ENCODE data around the gene NPW.
"Not testable (repeated sequence)": the region's sequence is repeated elsewhere in the genome, so short reads cannot be mapped to it uniquely, and the experiment has no call there.

The NPW gene

DNA sequence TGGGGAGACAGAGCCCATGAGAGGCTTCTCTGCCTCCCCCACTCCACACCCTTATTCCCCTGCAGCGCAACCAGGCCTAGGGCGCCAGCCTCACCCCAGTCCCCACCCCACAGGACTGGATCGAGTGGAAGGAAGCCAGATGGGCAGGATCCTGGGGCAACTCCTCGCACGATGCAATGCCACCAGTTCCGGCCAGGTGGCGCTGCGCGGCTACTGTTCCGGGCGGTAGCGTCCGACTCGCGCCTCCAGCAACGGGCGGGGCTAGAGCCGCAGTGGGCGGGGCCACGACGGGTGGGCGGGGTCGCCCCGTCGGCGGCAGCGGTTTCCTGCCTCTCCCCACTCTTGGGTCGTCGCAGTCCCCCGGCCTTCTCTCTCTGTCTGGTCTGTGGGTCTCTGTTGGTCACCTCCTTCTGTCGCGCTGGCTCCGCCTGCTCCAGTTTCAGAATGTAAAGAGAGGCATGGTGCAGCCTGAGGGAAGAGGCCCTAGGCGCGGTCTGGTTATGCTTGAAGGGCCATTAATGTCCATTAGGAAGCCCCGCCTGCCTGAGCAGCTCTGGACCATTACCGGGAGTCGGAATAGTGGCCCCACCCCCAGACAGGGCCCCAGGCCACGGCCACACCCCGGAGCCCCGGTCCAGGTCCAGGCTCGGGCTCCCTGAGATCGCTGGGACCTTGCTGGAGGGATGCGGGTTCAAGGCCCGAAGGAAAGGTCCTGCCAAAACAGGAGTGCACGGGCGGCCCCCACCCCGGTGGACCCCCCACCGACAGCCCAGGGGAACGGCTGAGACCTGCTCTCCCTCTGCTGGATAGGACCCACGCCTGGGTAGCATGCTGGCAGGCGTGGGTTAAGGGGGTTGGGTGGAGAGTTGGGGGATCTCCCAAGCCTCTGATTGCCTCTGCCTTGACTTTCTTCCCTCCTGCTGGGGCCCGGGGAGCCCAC lies 3.8 kb downstream of the NPW start:
- DNase-seq = peak; percentile 94

DNA sequence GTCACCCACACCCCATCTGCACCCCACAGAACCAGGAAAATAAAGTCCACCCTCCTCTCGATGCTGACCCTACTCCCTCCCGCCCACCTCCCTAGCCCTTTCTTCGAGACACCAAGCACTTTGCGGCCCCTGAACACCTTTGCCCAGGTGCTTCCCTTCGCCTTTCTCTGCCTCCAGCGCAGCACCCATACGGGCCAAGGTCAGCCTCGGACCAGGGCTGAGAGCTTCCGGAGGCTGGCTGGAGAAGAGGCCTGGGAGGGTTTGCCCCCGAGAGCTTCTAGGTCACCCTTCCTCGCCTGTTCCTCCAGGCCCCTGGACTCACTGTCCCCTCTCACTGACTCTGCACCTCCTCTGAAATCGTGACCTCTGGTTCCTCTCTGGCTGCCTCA lies 4.4 kb downstream of the NPW start:
- no peak for DNase-seq

DNA sequence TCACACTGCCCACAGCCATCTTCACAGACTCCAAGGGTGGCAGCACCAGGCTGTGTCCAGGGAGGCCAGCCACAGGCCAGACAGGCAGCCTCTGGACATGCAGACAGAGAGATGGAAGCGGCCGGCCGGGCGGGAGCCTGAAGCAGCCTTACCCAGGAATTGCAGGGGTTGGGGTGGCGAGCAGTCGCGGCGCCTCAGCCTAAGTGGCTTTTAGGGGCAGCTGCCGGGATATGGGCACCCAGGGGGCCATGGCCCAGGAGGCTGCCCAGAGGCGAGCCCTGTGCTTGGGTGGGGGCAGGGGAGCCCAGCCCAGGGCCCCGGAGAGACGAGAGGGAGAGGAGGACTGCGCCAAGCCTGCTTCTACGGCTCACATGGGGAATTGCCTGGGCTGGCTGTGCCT lies 5.7 kb downstream of the NPW start:
- DNase-seq = no peak

DNA sequence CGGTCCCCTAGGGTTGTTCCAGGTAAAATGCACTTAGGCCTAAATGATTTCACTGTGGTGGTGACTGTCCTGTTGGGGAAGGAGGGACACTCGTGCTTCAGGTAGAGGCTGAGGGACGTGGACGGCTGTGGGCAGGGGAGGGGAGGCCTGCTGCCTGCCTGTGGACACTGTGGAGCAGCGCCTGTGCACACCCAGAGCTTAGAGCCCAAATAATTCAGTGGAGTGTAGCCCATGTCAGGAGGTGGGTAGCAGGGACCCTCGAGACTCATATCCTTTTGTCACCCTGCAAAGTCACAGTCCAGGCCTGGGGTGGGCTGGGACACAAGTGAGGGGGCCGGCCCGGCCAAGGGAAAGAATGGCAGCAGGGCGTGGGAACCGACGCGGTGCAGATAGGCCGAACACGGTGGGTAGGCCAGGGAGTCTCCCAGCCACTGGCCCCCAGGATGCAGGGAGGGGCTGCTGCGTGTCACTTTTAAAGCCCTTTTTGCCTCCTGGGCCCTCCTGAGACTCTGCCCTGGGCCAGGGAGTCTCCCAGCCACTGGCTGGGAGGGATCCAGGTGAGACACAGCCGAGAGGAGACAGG lies 6.4 kb downstream of the NPW start:
- no peak for DNase-seq

DNA sequence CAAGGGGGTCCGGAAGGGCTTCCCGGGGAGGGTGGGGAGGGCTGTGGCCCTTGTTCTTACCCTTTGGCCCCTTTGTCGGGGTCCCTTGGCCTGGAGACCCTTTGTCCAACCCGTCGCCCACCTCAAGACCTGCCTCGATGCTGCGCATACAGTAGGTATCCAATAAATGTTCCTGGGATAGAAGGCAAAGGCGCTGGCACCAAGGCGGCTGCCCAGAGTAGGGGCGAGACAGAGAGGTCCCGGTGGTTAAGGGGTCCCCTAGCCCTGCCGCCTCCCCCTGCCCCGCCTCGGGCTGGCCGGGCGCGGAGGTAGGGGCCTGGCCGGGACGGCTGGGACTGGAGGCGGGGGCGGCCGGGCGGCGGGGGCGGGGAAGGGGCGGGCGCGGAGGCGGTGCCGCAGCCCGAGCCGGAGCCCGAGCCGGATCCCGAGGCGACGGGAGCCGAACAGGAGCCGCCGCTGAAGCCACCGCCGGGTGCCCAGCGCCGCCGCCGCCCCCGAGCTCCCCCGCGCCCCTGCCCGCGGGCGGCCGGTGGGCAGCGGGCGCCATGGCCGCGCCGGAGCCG lies 7.0 kb downstream of the NPW start, which contains the start of gene NHERF2:
Gene NHERF2 (plus strand): TSS at position 442 of the 563 bp plus-strand sequence. CDS start 104 bp downstream, at position 546.
- DNase-seq = no peak

DNA sequence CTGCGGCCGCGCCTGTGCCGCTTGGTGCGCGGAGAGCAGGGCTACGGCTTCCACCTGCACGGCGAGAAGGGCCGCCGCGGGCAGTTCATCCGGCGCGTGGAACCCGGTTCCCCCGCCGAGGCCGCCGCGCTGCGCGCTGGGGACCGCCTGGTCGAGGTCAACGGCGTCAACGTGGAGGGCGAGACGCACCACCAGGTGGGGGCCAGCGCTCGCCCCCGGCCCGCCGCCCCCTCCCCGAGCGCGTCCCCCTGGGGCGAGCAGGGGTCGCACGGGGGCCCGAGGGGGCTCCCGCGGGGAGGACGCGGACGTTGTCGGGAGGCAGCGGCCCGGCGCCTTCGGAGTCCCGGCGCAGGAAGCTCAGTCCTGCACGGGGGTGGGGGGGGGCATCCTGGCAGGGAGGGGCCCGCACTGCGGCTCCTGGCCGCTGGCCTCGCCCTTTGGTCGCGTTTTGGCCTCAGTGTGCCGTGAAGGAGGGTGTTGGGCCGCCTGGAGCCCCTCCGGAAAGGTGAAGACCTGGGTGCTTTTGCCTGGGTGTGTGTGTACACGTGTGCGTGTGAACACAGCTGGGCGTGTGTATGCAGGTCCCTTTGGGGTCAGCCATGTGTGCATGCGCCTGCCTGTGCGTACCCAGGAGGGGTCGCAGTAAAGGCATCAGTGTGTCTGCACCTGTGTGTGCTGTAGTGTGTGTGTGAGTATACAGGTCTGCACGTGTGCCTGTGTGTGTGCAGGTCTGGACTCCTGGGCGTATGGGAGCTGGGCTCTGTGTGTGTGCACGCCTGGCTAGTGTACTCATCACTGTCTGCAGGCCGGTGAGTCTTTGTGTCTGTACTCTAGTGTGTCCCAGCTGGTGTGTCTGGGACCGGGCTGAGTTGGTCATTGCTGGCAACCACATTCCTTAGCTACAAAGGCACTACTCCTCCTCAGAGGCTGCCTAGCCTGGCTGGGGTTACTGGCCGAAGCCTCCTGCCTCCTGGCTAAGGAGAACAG lies 7.7 kb downstream of the NPW start:
- DNase-seq = no peak

DNA sequence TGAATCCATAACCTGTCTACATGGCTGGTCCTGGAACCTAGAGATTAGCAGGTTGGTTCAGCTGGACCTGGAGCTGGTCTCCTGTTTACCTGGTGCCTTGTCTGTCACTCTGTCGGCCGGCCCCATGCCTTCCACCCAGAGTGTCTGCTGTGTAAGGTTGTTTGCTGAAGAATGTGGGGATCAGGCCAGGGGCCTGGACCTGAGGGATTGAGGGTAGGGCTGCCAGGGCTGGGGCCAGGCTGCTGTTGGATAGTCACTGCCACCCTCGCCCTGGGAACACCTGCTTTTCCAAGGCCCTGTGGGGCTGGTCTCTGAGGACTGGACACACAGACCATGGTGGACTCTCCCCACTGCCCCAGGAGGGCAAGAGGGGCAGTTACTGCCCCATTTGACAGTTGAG lies 8.6 kb downstream of the NPW start:
- DNase-seq = no peak

DNA sequence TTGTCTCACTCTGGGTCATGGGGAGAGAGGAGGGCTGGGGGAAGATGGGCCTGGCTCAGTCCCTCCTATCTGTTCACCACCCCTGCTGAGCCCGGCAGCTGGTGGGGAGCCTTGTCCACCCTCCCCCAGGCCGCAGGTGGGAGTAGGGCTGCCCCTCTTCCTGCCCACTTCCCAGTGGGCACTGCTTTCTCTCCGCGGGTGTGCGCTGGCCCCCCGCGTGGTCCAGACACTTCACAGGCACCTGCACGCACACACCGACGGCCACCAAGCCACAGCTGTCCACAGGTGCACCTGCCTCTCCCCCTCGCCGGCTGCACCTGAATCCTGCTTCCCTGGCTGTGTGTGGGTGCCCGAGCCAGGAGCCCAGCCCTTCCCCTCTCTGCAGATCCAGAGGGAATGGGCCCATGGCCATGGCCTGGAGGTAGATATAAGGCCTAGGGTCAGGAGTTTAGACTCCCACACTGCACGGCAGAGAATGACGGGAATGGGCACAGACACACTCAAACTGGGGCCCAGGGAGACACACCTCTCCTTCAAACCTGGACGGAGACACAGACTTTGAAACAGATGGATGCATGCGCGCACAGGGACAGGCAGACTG lies 9.1 kb downstream of the NPW start:
- no peak for DNase-seq

DNA sequence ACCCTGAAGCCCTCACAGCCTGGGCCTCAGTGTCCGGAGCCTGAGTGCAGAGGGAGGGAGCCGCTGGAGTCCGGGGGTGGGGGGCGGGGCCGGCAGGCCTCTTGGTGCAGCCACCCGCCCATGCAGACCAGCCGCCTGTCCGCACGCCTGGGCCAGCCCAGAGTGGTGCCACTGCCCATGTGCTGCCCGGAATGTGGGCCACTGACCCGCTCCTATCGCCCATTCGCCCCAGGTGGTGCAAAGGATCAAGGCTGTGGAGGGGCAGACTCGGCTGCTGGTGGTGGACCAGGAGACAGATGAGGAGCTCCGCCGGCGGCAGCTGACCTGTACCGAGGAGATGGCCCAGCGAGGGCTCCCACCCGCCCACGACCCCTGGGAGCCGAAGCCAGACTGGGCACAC lies 9.8 kb downstream of the NPW start:
- no peak for DNase-seq

DNA sequence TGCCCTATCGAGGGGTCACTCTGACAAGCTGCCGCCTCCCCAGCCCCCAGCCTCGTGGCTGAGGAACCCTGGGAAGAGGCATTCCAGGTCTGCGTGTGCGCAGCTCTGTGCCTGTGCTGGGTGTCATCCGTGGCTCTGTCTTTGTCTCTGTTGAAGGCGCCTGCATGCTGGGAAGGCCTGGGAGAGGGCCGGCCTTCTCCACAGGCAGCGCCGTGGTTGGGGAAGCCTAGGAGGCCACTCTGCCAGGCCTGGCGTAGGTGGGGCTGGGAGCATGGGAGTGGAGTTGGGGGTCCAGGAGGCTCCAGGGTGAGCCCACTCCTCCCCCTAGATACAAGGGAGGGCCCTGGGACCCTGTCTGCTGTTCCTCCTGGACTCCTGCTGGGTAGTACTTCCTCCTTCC lies 10.5 kb downstream of the NPW start:
- DNase-seq = no peak

DNA sequence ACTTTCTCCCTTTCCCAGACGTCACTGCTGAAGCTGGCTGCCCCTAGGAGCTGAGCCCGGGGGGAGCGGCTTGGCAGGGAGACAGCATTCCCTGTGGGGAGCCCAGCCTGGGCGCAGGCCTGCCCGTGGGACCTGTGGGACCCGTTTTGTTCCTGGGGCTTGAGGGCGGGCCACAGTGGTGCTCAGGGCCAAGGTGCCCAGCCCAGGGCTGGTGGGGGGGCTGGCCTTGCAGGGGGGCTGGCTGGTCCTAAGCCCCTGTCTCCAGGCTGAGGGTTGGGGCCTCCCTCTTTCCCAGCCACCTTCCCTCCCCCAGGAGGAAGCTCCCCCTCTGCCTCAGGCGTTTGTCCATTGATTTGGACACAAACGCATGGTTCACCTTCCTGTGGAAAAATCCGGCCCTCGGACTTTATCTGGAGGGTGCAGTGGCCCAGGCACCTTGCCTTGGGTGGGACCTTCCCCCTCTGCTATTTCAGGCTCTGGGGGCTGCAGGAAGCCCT lies 11.5 kb downstream of the NPW start:
- DNase-seq = no peak

DNA sequence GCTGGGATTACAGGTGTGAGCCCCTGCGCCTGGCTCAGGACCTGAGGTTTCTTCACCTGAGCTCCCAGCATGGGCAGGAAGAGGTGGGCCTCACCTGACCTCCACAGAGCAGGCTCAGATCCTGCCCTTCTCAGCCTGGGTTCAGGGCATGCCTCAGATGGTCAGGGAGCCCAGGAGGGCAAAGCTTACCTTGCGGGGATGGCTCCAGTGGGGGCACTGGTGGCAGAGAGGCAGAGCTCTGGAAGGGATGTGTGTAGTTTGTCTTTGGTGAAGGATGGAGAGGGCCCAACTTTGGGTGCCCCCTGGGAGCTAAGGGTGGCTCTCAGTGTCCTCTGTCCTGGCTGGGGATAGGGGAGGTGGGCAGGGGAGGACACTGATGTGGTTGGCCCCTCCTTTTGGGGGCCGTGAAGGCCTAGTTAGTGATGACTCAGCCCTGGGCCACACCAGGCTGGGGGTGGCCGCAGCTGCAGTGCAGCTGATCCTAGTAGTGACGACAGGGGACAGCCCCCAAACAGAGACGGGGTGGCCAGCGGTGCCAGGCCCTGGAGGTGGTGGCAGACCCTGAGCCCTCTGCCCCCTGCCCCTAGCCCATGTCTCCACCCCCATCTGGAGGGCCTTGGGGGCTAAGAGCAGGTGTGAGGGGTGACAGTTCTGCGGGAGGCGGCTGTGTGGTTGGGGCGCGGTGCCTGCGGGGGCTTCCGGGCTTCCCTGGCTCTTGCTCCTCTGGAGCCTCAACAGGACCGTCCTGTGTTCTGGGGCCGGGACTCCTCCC lies 12.9 kb downstream of the NPW start:
- DNase-seq = no peak

DNA sequence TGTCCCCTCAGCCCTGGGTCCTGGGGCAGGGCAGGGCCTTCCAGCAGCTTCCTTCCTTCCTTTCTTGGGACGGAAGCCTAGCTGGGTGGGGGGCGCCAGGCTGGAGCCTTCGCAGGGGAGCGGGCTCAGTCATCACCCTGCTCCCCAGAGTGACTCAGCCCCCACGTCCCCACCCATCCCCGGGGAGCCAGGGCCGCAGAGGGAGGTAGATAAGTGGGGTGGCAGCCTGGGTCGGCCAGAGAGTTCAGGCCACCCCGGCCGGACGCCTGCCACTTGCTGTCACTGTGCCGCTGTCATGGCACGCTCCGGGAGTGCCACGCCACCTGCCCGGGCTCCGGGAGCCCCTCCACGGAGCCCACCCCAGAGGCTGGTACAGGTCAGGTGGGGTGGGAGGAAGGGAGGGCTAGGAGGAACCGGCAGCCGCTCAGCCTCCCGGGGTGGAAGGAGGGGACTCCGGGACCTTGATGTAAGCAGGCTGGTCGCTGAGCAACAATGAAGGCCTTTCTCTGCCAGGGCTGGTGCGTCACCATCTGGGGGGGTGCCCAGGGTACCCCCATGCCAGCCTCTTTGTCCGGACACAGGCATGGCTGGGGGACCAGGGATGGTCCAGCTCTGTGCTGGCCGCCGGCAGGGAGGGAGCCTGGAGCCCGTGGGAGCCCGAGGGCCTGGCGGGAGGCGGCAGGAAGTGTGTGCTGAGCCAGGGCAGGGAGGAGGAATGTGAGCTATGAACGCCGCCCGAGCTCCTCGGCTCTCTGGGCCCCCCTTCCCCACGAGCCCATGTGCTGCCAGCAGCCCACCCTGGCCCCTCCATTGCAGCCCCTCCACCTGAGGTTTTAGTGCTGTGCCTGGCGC lies 13.7 kb downstream of the NPW start:
- no peak for DNase-seq

DNA sequence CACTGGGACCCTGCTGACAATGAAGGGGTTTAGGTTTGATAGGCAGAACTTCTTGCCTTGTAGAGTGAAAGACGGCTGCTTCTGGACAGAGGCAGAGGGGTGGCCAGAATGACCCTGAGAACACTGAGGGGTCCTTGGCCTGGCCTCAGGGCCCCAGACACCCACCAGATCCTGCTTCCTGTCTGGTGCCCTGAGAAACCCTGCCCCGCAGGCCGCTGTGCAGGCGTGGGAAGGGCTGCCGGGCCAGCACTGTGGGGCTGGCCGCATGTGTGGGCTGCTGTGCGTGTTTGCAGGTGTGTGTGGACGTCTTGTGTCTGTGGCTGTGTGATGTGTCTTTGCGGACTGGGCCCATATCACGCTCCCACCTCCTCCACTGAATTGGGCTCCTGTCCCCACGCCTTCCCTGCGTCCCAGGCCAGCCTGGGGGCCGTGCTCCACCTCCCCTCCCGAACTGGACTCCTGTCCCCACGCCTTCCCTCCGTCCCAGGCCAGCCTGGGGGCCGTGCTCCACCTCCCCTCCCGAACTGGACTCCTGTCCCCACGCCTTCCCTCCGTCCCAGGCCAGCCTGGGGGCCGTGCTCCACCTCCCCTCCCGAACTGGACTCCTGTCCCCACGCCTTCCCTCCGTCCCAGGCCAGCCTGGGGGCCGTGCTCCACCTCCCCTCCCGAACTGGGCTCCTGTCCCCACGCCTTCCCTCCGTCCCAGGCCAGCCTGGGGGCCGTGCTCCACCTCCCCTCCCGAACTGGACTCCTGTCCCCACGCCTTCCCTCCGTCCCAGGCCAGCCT lies 14.5 kb downstream of the NPW start:
- DNase-seq = not testable (repeated sequence)

DNA sequence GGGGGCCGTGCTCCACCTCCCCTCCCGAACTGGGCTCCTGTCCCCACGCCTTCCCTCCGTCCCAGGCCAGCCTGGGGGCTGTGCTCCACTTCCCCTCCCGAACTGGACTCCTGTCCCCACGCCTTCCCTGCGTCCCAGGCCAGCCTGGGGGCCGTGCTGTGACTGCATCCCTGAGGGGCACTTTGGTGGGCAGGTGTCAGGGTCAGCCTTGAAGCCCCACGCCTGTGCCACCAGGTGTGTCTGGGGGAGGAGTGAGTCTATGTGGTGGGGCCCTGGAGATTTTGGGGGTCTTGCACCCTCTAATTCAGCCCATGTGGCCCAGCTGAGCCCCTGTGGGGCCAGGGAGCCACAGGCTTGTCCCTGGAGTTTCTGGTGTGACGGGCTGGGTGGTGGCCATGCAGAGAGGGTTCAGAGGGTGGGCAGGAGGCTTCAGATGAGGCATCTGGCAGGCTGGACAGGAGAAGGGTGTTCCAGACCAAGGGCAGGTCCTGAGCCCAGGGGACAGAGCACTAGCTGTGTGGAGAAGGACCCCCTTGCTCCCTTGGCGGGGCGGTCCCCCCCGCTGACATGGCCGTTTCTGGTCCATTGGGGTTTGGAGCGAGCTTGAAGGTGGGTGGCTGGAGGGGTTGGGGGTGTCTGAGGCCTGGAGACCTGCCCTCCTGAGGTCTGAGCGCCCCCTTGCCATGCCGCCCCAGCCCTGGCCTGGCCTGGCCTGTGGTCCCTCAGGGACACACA lies 15.3 kb downstream of the NPW start:
- no peak for DNase-seq

DNA sequence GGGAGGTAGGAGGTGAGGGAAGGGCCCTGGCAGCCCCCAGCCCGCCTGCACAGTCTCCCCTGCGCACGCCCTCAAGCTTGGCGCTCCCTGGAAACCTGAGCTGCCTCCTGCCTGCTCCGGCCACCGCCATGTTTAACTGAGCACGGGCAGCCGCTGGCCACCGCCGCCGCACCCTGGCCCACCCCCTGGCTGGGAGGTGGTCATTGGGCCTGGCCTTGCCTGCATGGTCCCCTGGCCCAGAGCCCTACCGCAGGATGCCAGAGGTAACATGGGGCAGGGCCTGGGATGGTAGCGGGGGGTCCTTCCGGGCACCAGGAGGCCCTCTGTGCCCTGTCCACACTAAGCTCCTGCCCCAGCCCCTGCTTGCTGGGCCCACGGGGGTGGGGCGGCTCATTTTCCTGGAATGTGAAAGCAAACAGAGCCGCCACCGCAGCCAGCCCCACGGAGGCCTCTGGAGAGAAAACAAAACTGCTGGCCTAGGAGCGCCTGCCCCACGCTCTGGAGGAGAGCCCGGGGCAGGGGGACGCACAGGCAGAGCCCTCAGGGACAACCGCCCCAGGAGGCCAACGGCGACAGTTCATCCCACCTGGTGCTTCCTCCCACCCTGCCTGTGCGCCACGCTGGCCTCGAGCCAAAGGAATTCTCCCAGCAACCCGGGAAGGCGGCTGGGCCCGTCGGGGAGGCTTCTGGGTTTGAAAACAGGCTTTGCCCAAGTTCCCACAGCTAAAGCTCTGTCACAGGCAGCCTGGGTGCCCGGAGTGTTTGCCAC lies 16.0 kb downstream of the NPW start:
- no peak for DNase-seq

DNA sequence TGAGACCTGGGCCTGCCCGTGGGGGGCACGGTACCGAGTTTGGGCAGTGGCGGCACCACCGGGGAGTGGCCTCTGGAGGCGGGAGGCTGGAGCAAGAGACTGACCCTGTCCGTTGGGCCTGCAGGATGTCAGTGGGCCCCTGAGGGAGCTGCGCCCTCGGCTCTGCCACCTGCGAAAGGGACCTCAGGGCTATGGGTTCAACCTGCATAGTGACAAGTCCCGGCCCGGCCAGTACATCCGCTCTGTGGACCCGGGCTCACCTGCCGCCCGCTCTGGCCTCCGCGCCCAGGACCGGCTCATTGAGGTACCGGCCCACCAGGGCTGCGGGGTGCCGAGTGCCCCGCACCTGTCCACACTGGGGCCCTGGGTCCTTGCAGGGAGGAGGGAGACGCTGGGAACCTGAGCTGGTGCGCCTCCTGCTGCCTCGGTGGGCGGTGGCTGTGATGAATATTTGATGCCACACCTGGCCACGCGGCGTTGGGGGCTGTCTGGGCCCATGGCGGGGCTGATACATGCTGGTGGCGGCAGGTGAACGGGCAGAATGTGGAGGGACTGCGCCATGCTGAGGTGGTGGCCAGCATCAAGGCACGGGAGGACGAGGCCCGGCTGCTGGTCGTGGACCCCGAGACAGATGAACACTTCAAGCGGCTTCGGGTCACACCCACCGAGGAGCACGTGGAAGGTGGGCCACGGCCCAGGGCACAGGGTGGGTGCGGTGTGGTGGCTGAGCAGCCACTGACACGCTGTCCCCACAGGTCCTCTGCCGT lies 16.8 kb downstream of the NPW start:
- no peak for DNase-seq

Data from activated naive CD4-positive, alpha-beta T cell treated with anti-CD3 and anti-CD28 coated beads, Interleukin-2, amount 50 U/mL, for 16 hours (primary cell).